ENCODE results near the gene CAB39.

GRCh38 chr2:230674966-230675672 is 37.5 kb upstream of the CAB39 start:
- TF ChIP-seq CTCF (conservative IDR thresholded peaks at IDR 0.05 in 1 of 2, IDR thresholded peaks at IDR 0.05 in 1 of 2; ENCODE audit: low read depth in 1 of 2, low read length in 2 of 2) (no peak), EZH2 (IDR thresholded peaks at IDR 0.05; ENCODE audit: low read length, missing control alignments) (no peak)

All from fibroblast of lung (primary cell).